Activated naive CD4-positive, alpha-beta T cell treated with anti-CD3 and anti-CD28 coated beads for 36 hours (primary cell): ENCODE data around the gene ID2. TPM values are rescaled to one million over a fixed set of nuclear protein-coding genes. Genes with fewer than 3 reads are reported as not detected.

ENCODE experiments used
- CTCF ChIA-PET: fragments of 350-600 bp; sonication (Branson Sonifier 250); formaldehyde crosslinking; loops from one replicate; lab custom pipeline; 2021; ENCODE audit warnings: antibody characterized with exemption; lab: Charles Lee
- DNase-seq: peaks from one replicate; pipeline ENCODE4 v3.0.0-alpha.2; 2020
- H3K27ac Mint-ChIP-seq: one replicate; pipeline ENCODE4 v1.8.0; 2021; ENCODE audit warnings: mild to moderate bottlenecking, mixed read lengths
- H3K27me3 Mint-ChIP-seq: one replicate; pipeline ENCODE4 v1.8.0; 2021; ENCODE audit warnings: low read depth, mixed read lengths
- H3K36me3 Mint-ChIP-seq: one replicate; pipeline ENCODE4 v1.8.0; 2021; ENCODE audit warnings: low read depth, mixed read lengths
- H3K4me1 Mint-ChIP-seq: one replicate; pipeline ENCODE4 v1.8.0; 2021; ENCODE audit warnings: low read depth, mixed read lengths
- H3K4me3 Mint-ChIP-seq: one replicate; pipeline ENCODE4 v1.8.0; 2021; ENCODE audit warnings: mild to moderate bottlenecking, moderate library complexity, mixed read lengths
- H3K9me3 Mint-ChIP-seq: one replicate; pipeline ENCODE4 v1.8.0; 2021; ENCODE audit warnings: mixed read lengths
- intact Hi-C: fragments of 100-400 bp; cut with micrococcal nuclease; formaldehyde crosslinking; loops from one replicate; pipeline ENCODE4 v1.15.1; 2023
- total RNA-seq, 2 experiments: library from RNA; stranded (reverse); gene quantifications; one replicate each; pipeline ENCODE4 v1.2.3, GENCODE V29; 2021

The ID2 gene
- total RNA-seq, 2 experiments from 2014 or later, result 73.9 to 81.9 TPM

GRCh38 chr2:8662239-8662879, 19.5 kb upstream of the ID2 start:
- Mint-ChIP-seq H3K36me3 (no peaks in the 10 kb centered on the region), H3K9me3 (no peaks in the 10 kb centered on the region), H3K4me3 (no peak overlapping the region), H3K27ac (no peak overlapping the region), H3K27me3 (peaks cover 5% of the 10 kb centered on the region), H3K4me1 (peaks cover 26% of the 10 kb centered on the region)
- intact Hi-C loops, result loop anchor here (5.0 kb wide), 2 partner anchors 85 to 120 kb away; no protein-coding TSS in a partner anchor
- DNase-seq, result no peak
- CTCF ChIA-PET, result no interaction called here

- peak; percentile 41 for DNase-seq
- Mint-ChIP-seq H3K36me3 (no peaks in the 10 kb centered on the region), H3K27me3 (no peaks in the 10 kb centered on the region), H3K4me1 (peaks cover 20% of the 10 kb centered on the region), H3K4me3 (no peak overlapping the region), H3K27ac (no peak overlapping the region), H3K9me3 (no peaks in the 10 kb centered on the region)
- intact Hi-C loops, result loop anchor here (5.0 kb wide), 2 partner anchors 87 to 122 kb away; no protein-coding TSS in a partner anchor
- CTCF ChIA-PET, result no interaction called here
Measured at GRCh38 chr2:8663997-8664396, 17.9 kb upstream of the ID2 start.

- intact Hi-C loops, result no loop called here
- Mint-ChIP-seq H3K9me3 (no peaks in the 10 kb centered on the region), H3K4me1 (peaks cover 20% of the 10 kb centered on the region), H3K36me3 (no peaks in the 10 kb centered on the region), H3K27ac (no peak overlapping the region), H3K4me3 (no peak overlapping the region), H3K27me3 (no peaks in the 10 kb centered on the region)
- DNase-seq, result no peak
- CTCF ChIA-PET, result no interaction called here
Measured at GRCh38 chr2:8666581-8666980, 15.3 kb upstream of the ID2 start.

- CTCF ChIA-PET, result no interaction called here
- Mint-ChIP-seq H3K4me1 (peaks cover 13% of the 10 kb centered on the region), H3K4me3 (no peak overlapping the region), H3K27me3 (no peaks in the 10 kb centered on the region), H3K9me3 (no peaks in the 10 kb centered on the region), H3K36me3 (no peaks in the 10 kb centered on the region), H3K27ac (no peak overlapping the region)
- DNase-seq, result no peak
- intact Hi-C loops, result no loop called here
Measured at GRCh38 chr2:8667896-8668512, 13.9 kb upstream of the ID2 start.

- intact Hi-C loops, result no loop called here
- Mint-ChIP-seq H3K4me3 (no peak overlapping the region), H3K27me3 (peaks cover 6% of the 10 kb centered on the region), H3K4me1 (peaks cover 7% of the 10 kb centered on the region), H3K9me3 (peaks cover 8% of the 10 kb centered on the region), H3K27ac (no peak overlapping the region), H3K36me3 (peaks cover 5% of the 10 kb centered on the region)
- no peak for DNase-seq
- CTCF ChIA-PET, result interaction anchor here (0.6 to 1.5 kb wide), 2 partner anchors 12 to 474 kb away, joined by 3 to 4 read pairs; no protein-coding TSS in a partner anchor
Measured at GRCh38 chr2:8669157-8669817, 12.6 kb upstream of the ID2 start.

GRCh38 chr2:8670580-8670979, 11.3 kb upstream of the ID2 start:
- no peaks in the 10 kb centered on the region for H3K4me1 Mint-ChIP-seq
- H3K9me3 Mint-ChIP-seq, result peaks cover 16% of the 10 kb centered on the region
- peaks cover 10% of the 10 kb centered on the region for H3K36me3 Mint-ChIP-seq
- no peak for DNase-seq
- CTCF ChIA-PET, result interaction anchor here (1.5 kb wide), 1 partner anchor 10 kb away, joined by 4 read pairs; no protein-coding TSS in a partner anchor
- H3K27ac Mint-ChIP-seq, result no peak overlapping the region
- peaks cover 18% of the 10 kb centered on the region for H3K27me3 Mint-ChIP-seq
- intact Hi-C loops, result no loop called here
- no peak overlapping the region for H3K4me3 Mint-ChIP-seq

GRCh38 chr2:8671176-8671575, 10.7 kb upstream of the ID2 start:
- H3K9me3 Mint-ChIP-seq, result peaks cover 20% of the 10 kb centered on the region
- CTCF ChIA-PET, result no interaction called here
- no peak for DNase-seq
- no peak overlapping the region for H3K4me3 Mint-ChIP-seq
- H3K4me1 Mint-ChIP-seq, result no peaks in the 10 kb centered on the region
- intact Hi-C loops, result no loop called here
- no peak overlapping the region for H3K27ac Mint-ChIP-seq
- peaks cover 23% of the 10 kb centered on the region for H3K27me3 Mint-ChIP-seq
- H3K36me3 Mint-ChIP-seq, result peaks cover 12% of the 10 kb centered on the region

- Mint-ChIP-seq H3K27me3 (peaks cover 28% of the 10 kb centered on the region), H3K4me1 (no peaks in the 10 kb centered on the region), H3K4me3 (no peak overlapping the region), H3K27ac (no peak overlapping the region), H3K9me3 (peaks cover 20% of the 10 kb centered on the region), H3K36me3 (peaks cover 12% of the 10 kb centered on the region)
- CTCF ChIA-PET, result no interaction called here
- intact Hi-C loops, result no loop called here
- DNase-seq, result no peak
Measured at GRCh38 chr2:8671802-8672201, 10.1 kb upstream of the ID2 start.

- H3K27me3 Mint-ChIP-seq, result peaks cover 38% of the 10 kb centered on the region
- H3K4me1 Mint-ChIP-seq, result peaks cover 10% of the 10 kb centered on the region
- H3K4me3 Mint-ChIP-seq, result no peak overlapping the region
- H3K36me3 Mint-ChIP-seq, result peaks cover 12% of the 10 kb centered on the region
- peaks cover 20% of the 10 kb centered on the region for H3K9me3 Mint-ChIP-seq
- no peak for DNase-seq
- CTCF ChIA-PET, result no interaction called here
- H3K27ac Mint-ChIP-seq, result no peak overlapping the region
- intact Hi-C loops, result no loop called here
Measured at GRCh38 chr2:8672940-8673339, 8.9 kb upstream of the ID2 start.

- DNase-seq, result no peak
- no peak overlapping the region for H3K4me3 Mint-ChIP-seq
- H3K27me3 Mint-ChIP-seq, result peaks cover 40% of the 10 kb centered on the region
- peaks cover 12% of the 10 kb centered on the region for H3K36me3 Mint-ChIP-seq
- intact Hi-C loops, result no loop called here
- CTCF ChIA-PET, result no interaction called here
- H3K9me3 Mint-ChIP-seq, result peaks cover 20% of the 10 kb centered on the region
- no peak overlapping the region for H3K27ac Mint-ChIP-seq
- H3K4me1 Mint-ChIP-seq, result peaks cover 13% of the 10 kb centered on the region
Measured at GRCh38 chr2:8673381-8673780, 8.5 kb upstream of the ID2 start.

GRCh38 chr2:8674420-8675009, 7.3 kb upstream of the ID2 start:
- intact Hi-C loops, result no loop called here

GRCh38 chr2:8675543-8675942, 6.3 kb upstream of the ID2 start:
- Mint-ChIP-seq H3K36me3 (peaks cover 12% of the 10 kb centered on the region), H3K4me3 (no peak overlapping the region), H3K4me1 (peaks cover 26% of the 10 kb centered on the region), H3K27me3 (peaks cover 47% of the 10 kb centered on the region), H3K9me3 (peaks cover 20% of the 10 kb centered on the region), H3K27ac (no peak overlapping the region)
- no peak for DNase-seq
- intact Hi-C loops, result no loop called here
- CTCF ChIA-PET, result no interaction called here

More at GRCh38 chr2:8674420-8675009, 7.3 kb upstream of the ID2 start:
- Mint-ChIP-seq H3K4me1 (peaks cover 16% of the 10 kb centered on the region), H3K9me3 (peaks cover 20% of the 10 kb centered on the region), H3K27me3 (peaks cover 42% of the 10 kb centered on the region), H3K4me3 (no peak overlapping the region), H3K27ac (no peak overlapping the region), H3K36me3 (peaks cover 12% of the 10 kb centered on the region)
- no peak for DNase-seq
- CTCF ChIA-PET, result interaction anchor here (0.8 kb wide), 1 partner anchor 19 kb away, joined by 3 read pairs; no protein-coding TSS in a partner anchor
